ENCODE results near the gene CAMSAP1. TPM values are rescaled to one million over a fixed set of nuclear protein-coding genes. Genes with fewer than 3 reads are reported as not detected.
A peak's percentile ranks its signal among the peaks of the same experiment; 100 is the strongest.

CAMSAP1 gene
- total RNA-seq, 2 experiments from 2014 or later, result 30.4 to 33.0 TPM

- H3K9me2 ChIP-seq (ENCODE audit: insufficient read depth, low read length), result no peaks in the 10 kb centered on the region
- H3K36me3 ChIP-seq (ENCODE audit: insufficient read depth, low read length), result no peaks in the 10 kb centered on the region
- peaks cover 10% of the 10 kb centered on the region for H4K20me1 ChIP-seq (ENCODE audit: insufficient read depth, low read length)
- H3K4me3 ChIP-seq (ENCODE audit: low read depth, low read length, poor library complexity, severe bottlenecking), result no peak overlapping the region
- CTCF ChIA-PET (ENCODE audit: unreplicated experiment), result no interaction called here
- H3K27ac ChIP-seq (ENCODE audit: low read depth, low read length, poor library complexity, severe bottlenecking), result no peak overlapping the region
- peaks cover 25% of the 10 kb centered on the region for H3K4me1 ChIP-seq (ENCODE audit: insufficient read depth, low read length, poor library complexity, severe bottlenecking)
- TF ChIP-seq CTCF (conservative IDR thresholded peaks at IDR 0.05; ENCODE audit: low read length), result no peak
- no peak for TF ChIP-seq EZH2phosphoT487 (IDR thresholded peaks at IDR 0.05; ENCODE audit: borderline replicate concordance, low read depth, low read length)
- DNase-seq (ENCODE audit: low spot score), result peak; percentile 37
- H2AFZ ChIP-seq (ENCODE audit: low read length), result no peak overlapping the region
- no TSS peak for BruUV-seq (replicated peaks)
- H3K4me2 ChIP-seq (ENCODE audit: low read length), result no peak overlapping the region
- peaks cover 30% of the 10 kb centered on the region; the same call in 1 of the 2 replicates for H3K79me2 ChIP-seq (ENCODE audit: insufficient read depth, low read depth, low read length)
- H3K9me3 ChIP-seq (ENCODE audit: low read length), result no peaks in the 10 kb centered on the region
- intact Hi-C loops (cut with micrococcal nuclease; ENCODE audit: unreplicated experiment), result no loop called here
- POLR2A ChIA-PET, result no interaction called here
These were observed 23.8 kb downstream of the CAMSAP1 start for GRCh38 chr9:135883410-135884089.

GRCh38 chr9:135882011-135882410 is 25.3 kb downstream of the CAMSAP1 start:
- no peaks in the 10 kb centered on the region for H3K9me3 ChIP-seq (ENCODE audit: low read length)
- H3K4me3 ChIP-seq (ENCODE audit: low read depth, low read length, poor library complexity, severe bottlenecking), result no peak overlapping the region
- DNase-seq (ENCODE audit: low spot score), result no peak
- CTCF ChIA-PET (ENCODE audit: unreplicated experiment), result no interaction called here
- intact Hi-C loops (cut with micrococcal nuclease; ENCODE audit: unreplicated experiment), result no loop called here
- H3K27ac ChIP-seq (ENCODE audit: low read depth, low read length, poor library complexity, severe bottlenecking), result no peak overlapping the region
- H3K79me2 ChIP-seq (ENCODE audit: insufficient read depth, low read depth, low read length), result peaks cover 23% of the 10 kb centered on the region; the same call in 1 of the 2 replicates
- no peak overlapping the region for H2AFZ ChIP-seq (ENCODE audit: low read length)
- TF ChIP-seq CTCF (conservative IDR thresholded peaks at IDR 0.05; ENCODE audit: low read length), result no peak
- TF ChIP-seq EZH2phosphoT487 (IDR thresholded peaks at IDR 0.05; ENCODE audit: borderline replicate concordance, low read depth, low read length), result no peak
- no peaks in the 10 kb centered on the region for H3K9me2 ChIP-seq (ENCODE audit: insufficient read depth, low read length)
- POLR2A ChIA-PET, result no interaction called here
- peaks cover 8% of the 10 kb centered on the region for H4K20me1 ChIP-seq (ENCODE audit: insufficient read depth, low read length)
- H3K36me3 ChIP-seq (ENCODE audit: insufficient read depth, low read length), result no peaks in the 10 kb centered on the region
- BruUV-seq (replicated peaks), result no TSS peak
- peaks cover 19% of the 10 kb centered on the region for H3K4me1 ChIP-seq (ENCODE audit: insufficient read depth, low read length, poor library complexity, severe bottlenecking)
- no peak overlapping the region for H3K4me2 ChIP-seq (ENCODE audit: low read length)

GRCh38 chr9:135880438-135880837 is 26.9 kb downstream of the CAMSAP1 start:
- intact Hi-C loops (cut with micrococcal nuclease; ENCODE audit: unreplicated experiment), result no loop called here
- POLR2A ChIA-PET, result no interaction called here
- Histone ChIP-seq H3K27ac (ENCODE audit: low read depth, low read length, poor library complexity, severe bottlenecking) (no peak overlapping the region), H4K20me1 (ENCODE audit: insufficient read depth, low read length) (peaks cover 3% of the 10 kb centered on the region; the same call in 1 of the 2 replicates), H3K79me2 (ENCODE audit: insufficient read depth, low read depth, low read length) (peaks cover 18% of the 10 kb centered on the region; the same call in 1 of the 2 replicates), H2AFZ (ENCODE audit: low read length) (no peak overlapping the region), H3K4me3 (ENCODE audit: low read depth, low read length, poor library complexity, severe bottlenecking) (no peak overlapping the region), H3K36me3 (ENCODE audit: insufficient read depth, low read length) (no peaks in the 10 kb centered on the region), H3K9me3 (ENCODE audit: low read length) (no peaks in the 10 kb centered on the region), H3K9me2 (ENCODE audit: insufficient read depth, low read length) (no peaks in the 10 kb centered on the region), H3K4me1 (ENCODE audit: insufficient read depth, low read length, poor library complexity, severe bottlenecking) (peaks cover 15% of the 10 kb centered on the region), H3K4me2 (ENCODE audit: low read length) (no peak overlapping the region)
- CTCF ChIA-PET (ENCODE audit: unreplicated experiment), result no interaction called here
- no peak for DNase-seq (ENCODE audit: low spot score)
- BruUV-seq (replicated peaks), result no TSS peak
- no peak for TF ChIP-seq EZH2phosphoT487 (IDR thresholded peaks at IDR 0.05; ENCODE audit: borderline replicate concordance, low read depth, low read length)
- TF ChIP-seq CTCF (conservative IDR thresholded peaks at IDR 0.05; ENCODE audit: low read length), result no peak

Measured in OCI-LY7 (cell line).